ENCODE measurements around the gene PRH2. TPM values are rescaled to one million over a fixed set of nuclear protein-coding genes. Genes with fewer than 3 reads are reported as not detected.

PRH2 gene
- total RNA-seq, 1 donor from 2014 or later: not detected

DNA sequence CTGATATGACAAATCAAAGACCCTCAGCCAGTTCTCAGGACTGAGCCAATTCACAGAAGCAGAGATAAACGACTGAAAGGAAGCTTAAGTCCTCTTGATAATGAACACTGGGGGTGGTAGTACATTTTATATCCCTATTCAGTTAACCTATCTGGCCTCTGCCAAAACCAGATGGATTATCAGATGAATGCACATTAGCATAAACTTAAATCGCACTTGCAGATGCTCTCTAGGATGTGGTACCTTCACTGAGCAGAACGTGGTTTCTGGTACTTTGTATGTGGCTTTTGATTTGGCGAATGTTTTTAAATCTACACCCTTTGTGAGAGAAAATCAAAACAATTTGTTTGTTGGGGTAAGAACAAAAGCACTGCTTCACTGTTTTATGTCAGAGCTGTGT lies 31.2 kb downstream of the PRH2 start:
- intact Hi-C loops (cut with micrococcal nuclease): loop anchor here (1.0 kb wide), 2 partner anchors 22 to 526 kb away; no protein-coding TSS in a partner anchor

DNA sequence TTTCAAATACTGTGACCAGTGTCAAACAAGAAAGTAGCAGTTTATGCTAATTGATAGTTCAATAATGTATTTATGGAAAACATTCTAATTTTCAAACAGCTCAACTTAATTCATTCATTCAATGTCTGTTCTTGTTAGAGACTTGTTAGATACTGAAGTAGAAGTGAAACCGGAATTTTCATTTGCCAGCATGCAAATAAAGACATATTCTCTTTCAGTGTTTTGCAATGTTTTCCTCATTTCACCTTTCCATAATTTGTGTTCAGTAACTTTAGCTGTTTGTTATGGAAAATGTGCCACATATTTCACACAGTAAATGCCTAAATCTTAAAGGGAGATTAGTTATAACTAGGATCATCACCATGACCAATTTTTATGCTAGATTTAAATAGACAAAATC lies 36.4 kb downstream of the PRH2 start:
- intact Hi-C loops (cut with micrococcal nuclease): no loop called here

DNA sequence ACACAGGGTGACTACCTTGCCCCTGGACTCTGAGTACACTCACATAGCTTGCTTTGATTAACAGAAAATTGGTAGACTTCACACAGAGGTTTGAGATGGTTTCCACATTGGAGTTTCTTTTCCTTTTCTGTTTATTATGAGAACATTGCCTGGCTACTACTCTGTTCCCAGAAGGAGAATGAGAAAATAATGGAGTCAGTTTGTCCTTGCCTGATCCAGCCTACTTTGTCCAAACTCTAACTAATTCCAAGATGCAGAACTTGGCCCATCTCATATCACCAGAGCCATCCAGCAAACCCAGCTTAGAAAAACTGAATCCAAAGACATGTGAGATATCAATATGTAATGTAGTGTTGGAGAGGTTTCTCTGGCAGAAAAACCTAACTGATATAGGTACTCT lies 37.3 kb downstream of the PRH2 start:
- intact Hi-C loops (cut with micrococcal nuclease): no loop called here

DNA sequence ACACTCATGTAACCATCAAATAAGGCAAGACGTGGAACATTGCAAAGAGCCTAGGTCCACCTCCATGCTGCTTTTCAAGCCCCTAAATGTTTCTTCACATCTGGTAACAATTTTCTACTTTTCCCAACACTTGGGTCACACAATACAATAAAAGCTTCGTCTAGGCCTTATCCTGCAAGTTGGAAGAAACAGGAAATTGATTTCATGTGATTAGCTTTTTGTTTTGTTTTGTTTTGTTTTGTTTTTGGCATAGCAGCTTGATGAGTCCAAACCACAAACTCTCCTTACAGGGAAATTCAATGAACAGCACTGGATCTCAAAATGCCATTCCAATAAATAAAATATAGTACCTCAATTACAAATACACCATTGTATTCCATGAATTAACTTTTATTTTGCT lies 38.4 kb downstream of the PRH2 start:
- intact Hi-C loops (cut with micrococcal nuclease): no loop called here

DNA sequence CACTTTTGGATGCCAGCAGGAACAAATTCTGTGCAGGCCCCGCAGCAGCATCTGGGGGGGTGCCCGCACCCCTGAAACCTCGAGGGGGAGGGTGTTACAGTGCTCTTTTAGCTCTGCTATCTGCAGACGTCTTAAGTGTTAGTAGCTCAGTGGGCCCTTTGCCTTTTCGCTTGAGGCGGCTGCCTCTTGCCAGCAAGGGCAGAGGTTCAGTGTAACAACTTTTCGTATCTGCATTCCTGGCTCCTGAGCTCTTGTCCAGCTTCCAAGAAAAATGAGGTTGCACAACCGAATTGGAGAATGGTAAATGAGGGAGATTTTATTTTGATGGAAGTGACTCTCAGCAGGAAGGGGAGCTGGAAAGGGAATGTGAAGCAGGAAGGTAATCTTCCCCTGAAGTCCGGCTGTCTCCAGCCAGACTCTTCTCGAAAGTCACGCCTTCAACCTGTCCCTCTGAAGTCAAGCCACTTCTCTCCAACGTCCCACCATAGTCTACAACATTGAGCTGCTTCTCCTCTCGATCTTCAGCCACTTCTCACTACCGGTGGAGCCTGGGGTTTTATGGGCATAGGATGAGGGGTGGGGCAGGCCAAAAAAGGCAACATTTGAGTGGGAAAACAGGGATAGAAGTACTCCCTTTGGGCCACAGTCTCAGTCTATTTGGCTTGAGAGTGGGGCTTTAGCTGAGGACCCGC lies 39.9 kb downstream of the PRH2 start:
- intact Hi-C loops (cut with micrococcal nuclease): no loop called here

DNA sequence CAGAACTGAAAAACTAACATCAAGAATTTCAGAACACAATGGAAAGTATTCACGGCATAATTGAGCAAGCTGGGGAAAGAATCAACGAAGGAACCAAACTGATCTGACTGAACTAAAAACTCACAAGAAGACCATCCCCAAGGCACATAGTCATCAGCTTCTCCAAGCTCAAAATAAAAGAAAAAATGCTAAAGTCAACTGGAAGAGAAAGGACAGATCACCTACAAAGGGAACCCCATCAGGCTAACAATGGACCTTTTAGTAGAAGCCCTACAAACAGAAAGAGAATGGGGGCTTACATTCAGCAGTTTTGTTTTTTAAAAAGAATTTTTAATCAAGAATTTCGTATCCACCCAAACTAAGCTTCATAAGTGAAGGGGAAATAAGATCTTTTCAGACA lies 45.9 kb downstream of the PRH2 start:
- intact Hi-C loops (cut with micrococcal nuclease): loop anchor here (1.0 kb wide), 1 partner anchor 126 kb away; the partner anchor contains the start of gene PRR4

DNA sequence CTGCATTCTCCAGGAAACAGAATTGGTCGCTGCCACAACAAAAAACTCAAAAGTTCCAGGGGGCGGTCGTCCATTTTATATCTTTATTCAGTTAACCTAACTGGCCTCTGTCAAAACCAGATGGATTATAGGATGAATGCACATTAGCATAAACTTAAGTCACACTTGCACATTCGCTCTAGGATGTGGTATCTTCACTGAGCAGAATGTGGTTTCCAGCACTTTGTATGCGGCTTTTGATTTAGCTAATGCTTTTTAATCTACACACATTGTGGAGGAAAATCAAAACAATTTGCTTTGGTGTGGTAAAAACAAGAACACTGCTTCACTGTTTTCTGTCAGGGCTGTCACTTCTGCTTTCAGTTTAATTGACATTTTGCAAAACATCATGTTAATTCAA lies 53.2 kb downstream of the PRH2 start:
- intact Hi-C loops (cut with micrococcal nuclease): loop anchor here (1.0 kb wide), 2 partner anchors 22 to 189 kb away; partner anchors contain the start of gene SMIM10L1

Other genes starting within 250 kb of the PRH2 start
- 89.2 and 92.2 TPM in 2 replicates for gene YBX3, start 205.9 kb upstream of the PRH2 start, total RNA-seq
- not detected in 2 replicates for gene TAS2R7, start 126.6 kb upstream of the PRH2 start, total RNA-seq
- not detected in 2 replicates for gene TAS2R8, start 122.0 kb upstream of the PRH2 start, total RNA-seq
- gene TAS2R9, start 119.1 kb upstream of the PRH2 start, total RNA-seq: 0.27 TPM in 1 of 2 replicates, not detected in the other
- gene TAS2R10, start 102.9 kb upstream of the PRH2 start, total RNA-seq: 0.34 and 0.39 TPM in 2 replicates
- 2.1 and 2.4 TPM in 2 replicates for gene PRR4, start 79.8 kb upstream of the PRH2 start, total RNA-seq
- 24.7 and 31.8 TPM in 2 replicates for gene PRH1, start 45.0 kb upstream of the PRH2 start, total RNA-seq
- gene TAS2R13, start 19.7 kb upstream of the PRH2 start, total RNA-seq: 2.0 and 2.8 TPM in 2 replicates
- 4.7 and 5.2 TPM in 2 replicates for gene TAS2R14, start 10.0 kb downstream of the PRH2 start, total RNA-seq
- 1.8 TPM in 2 replicates for gene TAS2R50, start 57.7 kb downstream of the PRH2 start, total RNA-seq
- 1.8 and 2.6 TPM in 2 replicates for gene TAS2R20, start 69.1 kb downstream of the PRH2 start, total RNA-seq
- 3.9 and 4.5 TPM in 2 replicates for gene TAS2R19, start 93.4 kb downstream of the PRH2 start, total RNA-seq
- 3.5 and 4.9 TPM in 2 replicates for gene TAS2R31, start 102.2 kb downstream of the PRH2 start, total RNA-seq
- 1.6 and 3.3 TPM in 2 replicates for gene TAS2R46, start 133.1 kb downstream of the PRH2 start, total RNA-seq
- gene TAS2R43, start 163.1 kb downstream of the PRH2 start, total RNA-seq: 1.0 and 1.2 TPM in 2 replicates
- gene TAS2R30, start 205.4 kb downstream of the PRH2 start, total RNA-seq: 4.2 and 5.4 TPM in 2 replicates
- gene SMIM10L1, start 242.0 kb downstream of the PRH2 start, total RNA-seq: 7.6 and 8.4 TPM in 2 replicates

Data from T-helper 1 cell treated with Interleukin-12 subunit alpha and Interleukin-12 subunit beta and Interleukin-4 antibody, amounts not matched to agents 30 ng/mL and 1 ng/mL, for 36 hours (primary cell).